Measurements from ENCODE around the gene ZDHHC11. TPM values are rescaled to one million over a fixed set of nuclear protein-coding genes. Genes with fewer than 3 reads are reported as not detected.
"Not testable (repeated sequence)": the region's sequence is repeated elsewhere in the genome, so short reads cannot be mapped to it uniquely, and the experiment has no call there.

Gene ZDHHC11
- total RNA-seq, 1 experiment from 2014 or later = 26.0 TPM

- no peaks in the 10 kb centered on the region for H3K79me2 ChIP-seq (ENCODE audit: low read length)
- H3K9me2 ChIP-seq (replicated peaks; ENCODE audit: low read length) = no peaks in the 10 kb centered on the region
- H3F3A ChIP-seq (ENCODE audit: low read length, unreplicated experiment) = no peaks in the 10 kb centered on the region
- no TSS peak for BruUV-seq (replicated peaks)
- DNase-seq (no peak), ATAC-seq (no peak)
- no peak overlapping the region for H3K4me3 ChIP-seq (ENCODE audit: low read length)
- H3K4me2 ChIP-seq (ENCODE audit: low read length) = no peak overlapping the region
- H3K27me3 ChIP-seq (ENCODE audit: low read length) = no peaks in the 10 kb centered on the region
- H4K20me1 ChIP-seq (ENCODE audit: low read length) = no peaks in the 10 kb centered on the region
- no peak overlapping the region for H2AFZ ChIP-seq (ENCODE audit: low read length)
- no peak overlapping the region for H3K9ac ChIP-seq (ENCODE audit: low read length)
- ChIA-PET POLR2A (ENCODE audit: unreplicated experiment) (no interaction called here), CTCF (no interaction called here)
- H3K27ac ChIP-seq (ENCODE audit: low read length) = no peak overlapping the region
- no peaks in the 10 kb centered on the region for H3K4me1 ChIP-seq (ENCODE audit: insufficient read depth, low read length)
- intact Hi-C loops (cut with micrococcal nuclease) = no loop called here
- H3K9me3 ChIP-seq (ENCODE audit: low read length) = no peaks in the 10 kb centered on the region
- H3K36me3 ChIP-seq (ENCODE audit: low read depth, low read length) = no peaks in the 10 kb centered on the region
- TF ChIP-seq CTCF (conservative IDR thresholded peaks at IDR 0.05; ENCODE audit: low read depth, low read length) (no peak), EZH2phosphoT487 (IDR thresholded peaks at IDR 0.05; ENCODE audit: borderline replicate concordance, low read length) (no peak), EZH2 (IDR thresholded peaks at IDR 0.05; ENCODE audit: low read length, unreplicated experiment) (no peak)
These were observed 84.7 kb downstream of the ZDHHC11 start for GRCh38 chr5:765948-766631.

GRCh38 chr5:763998-764781 is 86.6 kb downstream of the ZDHHC11 start:
- H2AFZ ChIP-seq (ENCODE audit: low read length) = no peak overlapping the region
- no peaks in the 10 kb centered on the region for H3K36me3 ChIP-seq (ENCODE audit: low read depth, low read length)
- H3K79me2 ChIP-seq (ENCODE audit: low read length) = no peaks in the 10 kb centered on the region
- no peak overlapping the region for H3K9ac ChIP-seq (ENCODE audit: low read length)
- no peak for DNase-seq
- peaks cover 3% of the 10 kb centered on the region for H3K4me1 ChIP-seq (ENCODE audit: insufficient read depth, low read length)
- H3K4me2 ChIP-seq (ENCODE audit: low read length) = no peak overlapping the region
- H3K27ac ChIP-seq (ENCODE audit: low read length) = no peak overlapping the region
- no TSS peak for BruUV-seq (replicated peaks)
- H3K27me3 ChIP-seq (ENCODE audit: low read length) = no peaks in the 10 kb centered on the region
- H3K9me3 ChIP-seq (ENCODE audit: low read length) = no peaks in the 10 kb centered on the region
- CTCF ChIA-PET = no interaction called here
- TF ChIP-seq CTCF (conservative IDR thresholded peaks at IDR 0.05; ENCODE audit: low read depth, low read length) = no peak
- no peak for TF ChIP-seq EZH2 (IDR thresholded peaks at IDR 0.05; ENCODE audit: low read length, unreplicated experiment)
- no peak for TF ChIP-seq EZH2phosphoT487 (IDR thresholded peaks at IDR 0.05; ENCODE audit: borderline replicate concordance, low read length)
- ATAC-seq = no peak
- no peak overlapping the region for H3K4me3 ChIP-seq (ENCODE audit: low read length)
- H3F3A ChIP-seq (ENCODE audit: low read length, unreplicated experiment) = no peaks in the 10 kb centered on the region
- no peaks in the 10 kb centered on the region for H3K9me2 ChIP-seq (replicated peaks; ENCODE audit: low read length)
- no peaks in the 10 kb centered on the region for H4K20me1 ChIP-seq (ENCODE audit: low read length)
- intact Hi-C loops (cut with micrococcal nuclease) = no loop called here
- POLR2A ChIA-PET (ENCODE audit: unreplicated experiment) = no interaction called here

GRCh38 chr5:763397-763796 is 87.4 kb downstream of the ZDHHC11 start:
- ChIA-PET POLR2A (ENCODE audit: unreplicated experiment) (interaction anchor here (0.6 kb wide), 1 partner anchor 30 kb away, joined by 4 read pairs; no protein-coding TSS in a partner anchor), CTCF (no interaction called here)
- peaks cover 9% of the 10 kb centered on the region for H3K4me1 ChIP-seq (ENCODE audit: insufficient read depth, low read length)
- TF ChIP-seq CTCF (conservative IDR thresholded peaks at IDR 0.05; ENCODE audit: low read depth, low read length) = no peak
- TF ChIP-seq EZH2phosphoT487 (IDR thresholded peaks at IDR 0.05; ENCODE audit: borderline replicate concordance, low read length) = no peak
- no peak for TF ChIP-seq EZH2 (IDR thresholded peaks at IDR 0.05; ENCODE audit: low read length, unreplicated experiment)
- H3K9me3 ChIP-seq (ENCODE audit: low read length) = no peaks in the 10 kb centered on the region
- no peak overlapping the region for H3K27ac ChIP-seq (ENCODE audit: low read length)
- no TSS peak for BruUV-seq (replicated peaks)
- intact Hi-C loops (cut with micrococcal nuclease) = no loop called here
- H3K4me3 ChIP-seq (ENCODE audit: low read length) = no peak overlapping the region
- no peaks in the 10 kb centered on the region for H3K27me3 ChIP-seq (ENCODE audit: low read length)
- H3K9me2 ChIP-seq (replicated peaks; ENCODE audit: low read length) = no peaks in the 10 kb centered on the region
- H3K4me2 ChIP-seq (ENCODE audit: low read length) = no peak overlapping the region
- no peaks in the 10 kb centered on the region for H4K20me1 ChIP-seq (ENCODE audit: low read length)
- no peaks in the 10 kb centered on the region for H3K79me2 ChIP-seq (ENCODE audit: low read length)
- H2AFZ ChIP-seq (ENCODE audit: low read length) = no peak overlapping the region
- no peak overlapping the region for H3K9ac ChIP-seq (ENCODE audit: low read length)
- ATAC-seq = no peak
- no peaks in the 10 kb centered on the region for H3K36me3 ChIP-seq (ENCODE audit: low read depth, low read length)
- DNase-seq = no peak
- H3F3A ChIP-seq (ENCODE audit: low read length, unreplicated experiment) = no peaks in the 10 kb centered on the region

- H3K4me3 ChIP-seq (ENCODE audit: low read length); H2AFZ ChIP-seq (ENCODE audit: low read length); H3K36me3 ChIP-seq (ENCODE audit: low read depth, low read length); H4K20me1 ChIP-seq (ENCODE audit: low read length); H3F3A ChIP-seq (ENCODE audit: low read length, unreplicated experiment); H3K4me2 ChIP-seq (ENCODE audit: low read length); H3K9me2 ChIP-seq (replicated peaks; ENCODE audit: low read length); H3K9ac ChIP-seq (ENCODE audit: low read length); DNase-seq; H3K27ac ChIP-seq (ENCODE audit: low read length); H3K79me2 ChIP-seq (ENCODE audit: low read length); ATAC-seq; H3K9me3 ChIP-seq (ENCODE audit: low read length); BruUV-seq (replicated peaks); CTCF ChIA-PET; H3K27me3 ChIP-seq (ENCODE audit: low read length); intact Hi-C loops (cut with micrococcal nuclease): not testable (repeated sequence)
- peaks cover 11% of the 10 kb centered on the region for H3K4me1 ChIP-seq (ENCODE audit: insufficient read depth, low read length)
- POLR2A ChIA-PET (ENCODE audit: unreplicated experiment) = interaction anchor here (0.6 kb wide), 1 partner anchor 30 kb away, joined by 4 read pairs; no protein-coding TSS in a partner anchor
These were observed 87.8 kb downstream of the ZDHHC11 start for GRCh38 chr5:762996-763395.
